Naive thymus-derived CD8-positive, alpha-beta T cell (primary cell): ENCODE data around the gene GPC3. TPM values are rescaled to one million over a fixed set of nuclear protein-coding genes. Genes with fewer than 3 reads are reported as not detected.

Source experiments
- ATAC-seq, 2 donors: fragments of 150-1000 bp; cut with Tn5 transposase in 1 of 2; sonication (Bioruptor Pico), chemical (Tn5 transposase) in 1 of 2; 1 replicate in 1 of 2; 2 replicates in 1 of 2; pipeline ENCODE4 v1.10.0; 2021; ENCODE audit warnings: mild to moderate bottlenecking in 2 of 2, moderate library complexity in 2 of 2
- POLR2A ChIA-PET: fragments of 350-600 bp; sonication (Branson Sonifier 250); formaldehyde crosslinking; loops from one replicate; lab custom pipeline; 2021; ENCODE audit warnings: antibody characterized with exemption; lab: Charles Lee
- DNase-seq, 10 donors: peaks; one replicate each; pipeline versions ENCODE4 v3.0.0 to v3.0.0-alpha.2; 2020 to 2022
- H3K27ac Mint-ChIP-seq, 10 donors: one replicate each; pipeline ENCODE4 v1.8.0; 2020 to 2022; ENCODE audit warnings: mild to moderate bottlenecking in 10 of 10, mixed read lengths in 10 of 10, moderate library complexity in 4 of 10, inconsistent platforms in 1 of 10
- H3K27me3 Mint-ChIP-seq, 5 donors: one replicate each; pipeline ENCODE4 v1.8.0; 2021 to 2022; ENCODE audit warnings: mixed read lengths in 5 of 5
- H3K36me3 Mint-ChIP-seq, 3 donors: one replicate each; pipeline ENCODE4 v1.8.0; 2020 to 2022; ENCODE audit warnings: mixed read lengths in 3 of 3, mild to moderate bottlenecking in 2 of 3, inconsistent platforms in 1 of 3
- H3K4me1 Mint-ChIP-seq, 4 donors: one replicate each; pipeline ENCODE4 v1.8.0; 2021 to 2022; ENCODE audit warnings: mixed read lengths in 4 of 4
- H3K4me3 Mint-ChIP-seq, 10 donors: one replicate each; pipeline ENCODE4 v1.8.0; 2020 to 2022; ENCODE audit warnings: mild to moderate bottlenecking in 10 of 10, mixed read lengths in 10 of 10, moderate library complexity in 6 of 10, inconsistent platforms in 1 of 10
- H3K9me3 Mint-ChIP-seq, 9 donors: one replicate each; pipeline ENCODE4 v1.8.0; 2020 to 2022; ENCODE audit warnings: mixed read lengths in 9 of 9, mild to moderate bottlenecking in 3 of 9, inconsistent platforms in 1 of 9, moderate library complexity in 1 of 9
- polyA plus RNA-seq, 3 donors: library from polyadenylated mRNA; unstranded; fragments of 300-500 nt; fragmentation: Illumina TruSeq; gene quantifications; one replicate each; pipeline ENCODE4 v1.2.3, GENCODE V29; 2021
- total RNA-seq, 8 experiments: library from RNA in 2 of 8; stranded (reverse) in 2 of 8; gene quantifications; one replicate each; pipeline ENCODE4 v1.2.3 and lab custom pipeline; 2021 to 2026

Gene GPC3
- total and polyA plus RNA-seq, 5 experiments from 2014 or later = 2.3 to 3.9 (median 2.6) TPM; not detected in 2

DNA sequence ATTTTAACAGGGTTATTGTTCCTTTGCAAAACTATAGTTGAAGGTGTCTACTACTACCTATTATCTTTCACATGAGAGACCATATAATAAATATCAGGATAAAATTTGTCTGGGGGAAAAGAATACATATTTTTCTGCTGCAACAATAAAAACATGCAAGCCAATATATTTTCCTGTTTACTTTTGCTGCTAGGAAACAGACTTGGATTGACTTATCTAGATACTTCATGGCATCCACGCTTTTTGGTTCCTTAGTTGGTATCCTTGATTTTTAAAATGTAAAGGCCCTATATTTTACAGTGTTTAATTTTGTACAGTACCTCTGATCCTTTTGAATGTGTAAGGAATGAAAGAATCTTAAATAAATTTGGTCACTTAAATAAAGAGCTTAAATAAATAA lies 150.6 kb downstream of the GPC3 start:
- POLR2A ChIA-PET = no interaction called here
- DNase-seq = no peak
- no peaks in the 10 kb centered on the region for H3K9me3 Mint-ChIP-seq
- ATAC-seq = no peak
- no peaks in the 10 kb centered on the region for H3K36me3 Mint-ChIP-seq
- no peaks in the 10 kb centered on the region for H3K27me3 Mint-ChIP-seq
- H3K4me1 Mint-ChIP-seq = no peaks in the 10 kb centered on the region
- H3K4me3 Mint-ChIP-seq = no peak overlapping the region
- no peak overlapping the region for H3K27ac Mint-ChIP-seq

DNA sequence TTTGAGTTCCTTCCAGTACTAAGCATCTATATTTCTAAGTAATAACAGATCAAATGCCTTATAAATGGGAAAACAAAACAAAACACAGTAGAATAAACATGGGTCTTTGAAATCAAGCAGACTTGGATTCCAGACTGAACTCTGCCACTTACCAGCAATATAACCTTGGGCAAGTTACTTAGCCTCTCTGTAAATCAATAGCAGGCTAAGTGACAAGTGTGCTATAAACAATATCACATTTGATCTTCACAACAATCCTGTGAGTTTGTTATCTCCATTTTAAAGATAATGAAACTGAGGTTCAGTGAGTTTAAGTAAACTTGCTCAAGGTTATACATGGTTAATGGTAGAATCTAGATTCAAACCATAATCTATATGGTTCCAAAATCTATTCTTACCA lies 165.8 kb downstream of the GPC3 start:
- Mint-ChIP-seq H3K9me3 (no peaks in the 10 kb centered on the region), H3K27ac (no peak overlapping the region), H3K27me3 (peaks cover 0 to 10% (median 0%) of the 10 kb centered on the region in 5 donors), H3K4me3 (no peak overlapping the region), H3K4me1 (no peaks in the 10 kb centered on the region), H3K36me3 (no peaks in the 10 kb centered on the region)
- ATAC-seq (no peak), DNase-seq (no peak)
- POLR2A ChIA-PET = no interaction called here

DNA sequence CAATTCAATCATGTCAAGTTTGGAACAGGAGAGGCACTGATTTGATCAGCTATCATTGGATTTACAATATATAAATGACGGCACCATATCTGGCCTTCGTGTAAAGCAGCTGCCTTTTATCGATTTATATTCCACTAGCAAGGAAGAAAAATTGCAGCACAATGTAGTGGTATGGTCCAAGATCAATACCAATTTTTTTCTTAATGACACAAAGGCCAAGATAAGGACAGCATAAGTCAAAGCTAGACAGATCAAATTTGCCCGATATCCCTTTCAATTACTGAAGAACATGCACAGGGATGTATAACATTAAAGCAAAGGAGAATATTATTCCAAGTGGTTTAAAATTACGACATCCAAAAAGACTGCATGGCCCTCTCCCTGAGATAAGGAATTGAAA lies 167.4 kb downstream of the GPC3 start:
- Mint-ChIP-seq H3K27me3 (peaks cover 0 to 10% (median 0%) of the 10 kb centered on the region in 5 donors), H3K4me1 (no peaks in the 10 kb centered on the region), H3K27ac (no peak overlapping the region), H3K9me3 (no peaks in the 10 kb centered on the region), H3K36me3 (no peaks in the 10 kb centered on the region), H3K4me3 (no peak overlapping the region)
- DNase-seq (no peak), ATAC-seq (no peak)
- POLR2A ChIA-PET = no interaction called here

DNA sequence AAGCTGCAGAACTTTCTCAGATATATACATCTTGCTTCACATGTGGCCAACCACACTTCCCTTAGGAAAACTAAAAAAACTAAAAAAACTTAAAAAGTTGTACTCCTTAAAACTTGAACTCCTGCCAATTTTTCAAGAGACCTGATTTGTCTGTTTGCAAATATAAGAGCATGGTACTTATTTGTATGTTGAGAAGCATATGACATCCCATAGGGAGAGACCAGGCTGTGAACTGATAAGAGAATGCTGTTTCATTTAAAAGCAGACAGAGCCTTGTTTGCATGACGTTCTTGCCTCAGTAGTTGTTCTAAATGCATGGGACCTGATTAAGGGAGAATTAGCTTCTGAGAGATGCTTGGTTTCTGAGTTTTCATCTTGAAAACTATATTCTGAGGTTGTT lies 169.9 kb downstream of the GPC3 start:
- no peak overlapping the region for H3K4me3 Mint-ChIP-seq
- no peaks in the 10 kb centered on the region for H3K36me3 Mint-ChIP-seq
- no peaks in the 10 kb centered on the region for H3K4me1 Mint-ChIP-seq
- H3K27ac Mint-ChIP-seq = no peak overlapping the region
- H3K27me3 Mint-ChIP-seq = peaks cover 0 to 8% (median 0%) of the 10 kb centered on the region in 5 donors
- DNase-seq (no peak), ATAC-seq (no peak)
- POLR2A ChIA-PET = no interaction called here
- no peaks in the 10 kb centered on the region for H3K9me3 Mint-ChIP-seq

DNA sequence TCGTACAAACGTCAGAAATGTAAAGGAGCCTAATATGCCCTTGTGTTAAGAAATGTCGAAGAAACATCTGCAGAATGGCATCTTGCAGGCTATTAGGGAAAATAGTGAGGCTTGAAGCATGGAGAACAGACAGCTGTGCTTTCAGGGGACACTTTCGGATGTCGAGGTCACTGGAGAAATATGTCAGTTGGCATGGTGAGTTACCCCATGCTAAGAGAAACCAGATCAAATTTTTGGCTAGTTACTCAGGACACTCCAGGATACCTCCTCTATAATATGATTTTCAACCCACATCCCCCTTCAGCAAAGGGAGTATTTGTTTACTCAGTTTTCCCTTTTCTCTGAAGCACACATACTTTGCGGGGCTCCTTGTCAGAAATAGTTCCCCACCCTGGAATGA lies 171.4 kb downstream of the GPC3 start:
- no peaks in the 10 kb centered on the region for H3K4me1 Mint-ChIP-seq
- ATAC-seq = no peak
- H3K4me3 Mint-ChIP-seq = no peak overlapping the region
- POLR2A ChIA-PET = no interaction called here
- no peak overlapping the region for H3K27ac Mint-ChIP-seq
- no peaks in the 10 kb centered on the region for H3K36me3 Mint-ChIP-seq
- no peaks in the 10 kb centered on the region for H3K27me3 Mint-ChIP-seq
- no peaks in the 10 kb centered on the region for H3K9me3 Mint-ChIP-seq
- no peak for DNase-seq

DNA sequence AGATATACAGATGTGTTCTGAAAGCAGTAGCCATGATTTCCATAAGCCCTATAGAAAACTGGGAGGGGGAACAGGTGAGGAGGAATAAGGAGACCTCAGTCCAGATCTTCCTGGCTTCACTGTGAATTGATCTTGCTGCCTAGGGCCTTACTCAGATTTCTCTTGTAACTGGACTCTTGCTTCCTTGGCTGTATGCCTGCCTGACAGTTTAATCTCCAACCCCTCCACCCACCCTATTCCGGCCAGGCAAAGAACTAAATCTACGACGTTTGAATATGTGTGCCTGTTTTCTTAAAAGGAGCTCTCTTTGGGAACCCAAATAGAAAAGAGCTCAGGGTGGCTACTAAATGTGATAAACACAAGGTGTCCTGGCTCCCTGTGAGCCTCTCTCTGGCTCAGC lies 173.0 kb downstream of the GPC3 start:
- H3K27ac Mint-ChIP-seq = peak overlapping the region in 1 of 10 donors; percentile 58
- no peaks in the 10 kb centered on the region for H3K36me3 Mint-ChIP-seq
- no peaks in the 10 kb centered on the region for H3K4me1 Mint-ChIP-seq
- DNase-seq = no peak
- no peak overlapping the region for H3K4me3 Mint-ChIP-seq
- no peaks in the 10 kb centered on the region for H3K9me3 Mint-ChIP-seq
- ATAC-seq = no peak
- H3K27me3 Mint-ChIP-seq = no peaks in the 10 kb centered on the region
- POLR2A ChIA-PET = no interaction called here

DNA sequence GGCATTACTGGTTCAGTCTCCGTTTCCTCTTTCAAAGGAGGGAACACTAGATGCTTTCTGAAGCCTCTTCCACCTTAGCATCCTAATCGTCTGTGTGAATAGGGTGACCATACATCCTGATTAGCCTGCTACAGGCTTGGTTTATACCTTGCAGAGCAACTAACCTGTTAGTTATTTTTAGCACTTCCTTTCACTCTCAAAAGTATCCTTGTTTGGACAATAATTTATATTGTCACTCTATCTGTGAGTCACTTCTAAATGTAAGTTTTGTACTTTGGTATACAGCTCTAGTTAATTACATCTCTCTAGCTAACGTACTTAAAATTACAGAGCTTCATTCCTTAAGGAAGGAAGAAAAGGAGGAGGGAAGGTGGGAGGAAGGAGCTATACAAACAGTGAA lies 174.5 kb downstream of the GPC3 start:
- no peak for ATAC-seq
- POLR2A ChIA-PET = no interaction called here
- Mint-ChIP-seq H3K27ac (no peak overlapping the region), H3K4me1 (no peaks in the 10 kb centered on the region), H3K4me3 (no peak overlapping the region), H3K27me3 (no peaks in the 10 kb centered on the region), H3K9me3 (no peaks in the 10 kb centered on the region), H3K36me3 (no peaks in the 10 kb centered on the region)
- DNase-seq = no peak

DNA sequence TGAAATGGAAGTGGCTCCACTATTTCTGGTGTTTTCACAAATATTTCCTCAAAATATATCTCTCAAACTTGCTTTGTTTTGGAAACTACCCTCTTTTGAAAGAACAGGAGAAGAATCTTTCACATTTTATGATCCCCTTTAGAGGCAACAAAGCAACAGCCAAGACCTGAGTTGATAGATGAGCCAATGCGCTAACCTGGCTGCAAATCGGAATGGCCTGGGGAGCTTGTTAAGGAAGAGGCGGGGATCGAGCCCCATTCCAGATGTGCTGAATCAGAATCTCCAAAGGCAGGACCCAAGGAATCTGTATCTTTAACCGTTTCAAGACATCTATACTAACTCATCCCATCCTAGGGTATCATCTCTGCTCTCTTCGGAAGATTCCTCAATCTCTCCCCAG lies 181.3 kb downstream of the GPC3 start:
- Mint-ChIP-seq H3K27me3 (no peaks in the 10 kb centered on the region), H3K36me3 (no peaks in the 10 kb centered on the region), H3K4me1 (peaks cover 0 to 1% (median 0%) of the 10 kb centered on the region in 4 donors), H3K4me3 (no peak overlapping the region), H3K27ac (no peak overlapping the region), H3K9me3 (no peaks in the 10 kb centered on the region)
- POLR2A ChIA-PET = no interaction called here
- ATAC-seq (no peak), DNase-seq (no peak)

DNA sequence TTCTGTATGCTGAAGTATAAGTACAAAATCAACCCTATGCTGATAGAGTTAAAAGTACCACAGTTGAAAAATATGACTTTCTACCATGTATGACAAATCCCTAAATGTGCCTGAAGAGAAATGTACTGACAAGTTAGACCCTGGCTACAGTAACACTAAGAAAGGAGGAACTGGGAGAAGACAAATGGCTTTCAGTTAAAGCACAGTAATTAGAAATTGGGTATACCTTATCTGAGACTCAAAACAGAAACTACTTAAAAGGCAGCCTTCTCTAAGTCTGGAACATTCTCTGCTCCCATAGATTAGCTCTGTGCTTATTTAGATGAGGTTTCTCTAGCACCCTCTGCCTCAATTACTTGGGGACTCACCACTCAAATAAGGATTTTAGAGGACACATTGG lies 189.1 kb downstream of the GPC3 start:
- H3K9me3 Mint-ChIP-seq = no peaks in the 10 kb centered on the region
- no peak overlapping the region for H3K4me3 Mint-ChIP-seq
- POLR2A ChIA-PET = no interaction called here
- no peaks in the 10 kb centered on the region for H3K27me3 Mint-ChIP-seq
- ATAC-seq = no peak
- H3K36me3 Mint-ChIP-seq = no peaks in the 10 kb centered on the region
- peaks cover 0 to 2% (median under 1%) of the 10 kb centered on the region in 4 donors for H3K4me1 Mint-ChIP-seq
- no peak overlapping the region for H3K27ac Mint-ChIP-seq
- no peak for DNase-seq

DNA sequence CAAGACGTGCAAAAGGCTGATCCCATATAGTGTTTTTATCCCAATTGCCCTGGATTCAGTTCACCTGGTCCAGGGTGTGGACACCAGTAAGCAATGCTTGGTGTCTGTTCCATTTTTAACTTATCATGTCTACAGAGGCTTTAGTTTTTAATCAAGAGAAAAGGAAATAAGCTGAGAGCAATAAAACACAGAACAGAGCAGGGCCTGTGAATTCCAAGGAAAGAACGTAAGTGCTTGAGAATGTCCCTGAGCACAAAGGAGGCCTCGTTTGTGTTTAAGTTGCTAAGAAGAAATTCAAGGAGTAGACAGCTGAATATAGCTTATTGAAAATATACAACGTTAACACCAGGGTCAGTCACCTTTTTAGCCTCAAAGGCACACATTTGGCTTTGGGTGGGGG lies 191.3 kb downstream of the GPC3 start:
- ATAC-seq = no peak
- H3K36me3 Mint-ChIP-seq = no peaks in the 10 kb centered on the region
- peaks cover 0 to 1% (median 0%) of the 10 kb centered on the region in 5 donors for H3K27me3 Mint-ChIP-seq
- H3K9me3 Mint-ChIP-seq = no peaks in the 10 kb centered on the region
- peaks cover 0 to 2% (median 0%) of the 10 kb centered on the region in 4 donors for H3K4me1 Mint-ChIP-seq
- POLR2A ChIA-PET = no interaction called here
- H3K27ac Mint-ChIP-seq = no peak overlapping the region
- DNase-seq = no peak
- H3K4me3 Mint-ChIP-seq = no peak overlapping the region

DNA sequence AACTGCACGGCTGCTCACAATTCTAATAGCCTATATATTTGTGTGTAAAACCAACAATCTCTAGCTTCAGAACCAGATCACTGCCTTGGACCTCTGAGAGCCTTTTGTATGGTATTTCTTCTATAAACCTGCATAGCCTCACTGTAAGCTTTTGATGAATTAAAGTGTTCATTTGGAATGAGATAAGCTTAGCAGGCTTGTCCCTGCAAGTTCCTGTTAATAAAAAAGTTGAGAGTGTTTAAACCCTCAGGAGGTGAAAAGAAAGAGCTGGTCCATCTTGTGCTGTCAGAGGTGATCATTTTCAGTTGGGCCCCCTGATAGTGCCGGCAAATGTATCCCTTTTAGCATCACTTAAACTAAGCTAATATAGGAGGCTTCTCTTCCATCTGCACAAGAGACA lies 191.8 kb downstream of the GPC3 start:
- Mint-ChIP-seq H3K4me3 (no peak overlapping the region), H3K4me1 (peaks cover 0 to 2% (median 0%) of the 10 kb centered on the region in 4 donors), H3K27me3 (peaks cover 0 to 1% (median 0%) of the 10 kb centered on the region in 5 donors), H3K27ac (no peak overlapping the region), H3K9me3 (no peaks in the 10 kb centered on the region), H3K36me3 (no peaks in the 10 kb centered on the region)
- no peak for ATAC-seq
- no peak for DNase-seq
- POLR2A ChIA-PET = no interaction called here

DNA sequence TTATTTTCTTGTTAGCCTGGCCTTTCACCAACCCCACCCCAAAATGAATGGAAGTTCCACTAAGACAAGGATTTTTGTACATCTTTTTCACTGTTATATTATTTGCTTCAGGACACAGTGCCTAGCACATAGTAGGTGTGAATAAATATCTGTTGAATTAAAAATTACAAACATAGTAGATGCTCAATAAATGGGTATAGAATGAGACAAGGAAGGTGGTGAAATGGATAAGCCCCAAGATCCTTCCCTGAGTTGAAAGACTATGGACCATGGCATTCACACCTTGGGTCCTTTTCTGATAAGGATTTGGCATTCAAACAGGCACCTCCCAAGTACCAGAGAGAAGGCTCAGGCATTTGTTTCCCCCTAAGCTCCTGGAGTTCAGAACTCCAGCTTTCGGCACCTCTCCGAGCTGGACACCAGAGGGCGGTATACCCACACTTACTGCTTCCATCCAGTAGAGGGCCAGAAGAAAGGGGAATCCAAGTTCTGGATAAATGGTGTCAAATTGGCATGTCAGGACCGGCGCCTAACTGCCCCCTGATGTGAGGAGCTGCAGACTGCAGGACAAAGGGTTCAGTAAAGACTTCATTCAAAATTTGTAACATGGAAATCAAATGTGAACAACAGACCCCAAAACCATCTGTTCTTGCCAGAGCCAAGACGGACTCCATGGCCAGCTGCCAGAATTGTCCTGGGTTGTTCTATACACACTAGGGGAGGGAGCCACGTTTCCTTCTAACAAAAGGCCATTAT lies 193.0 kb downstream of the GPC3 start:
- Mint-ChIP-seq H3K4me1 (peaks cover 0 to 2% (median 0%) of the 10 kb centered on the region in 4 donors), H3K36me3 (no peaks in the 10 kb centered on the region), H3K27me3 (peaks cover 0 to 1% (median 0%) of the 10 kb centered on the region in 5 donors), H3K27ac (no peak overlapping the region), H3K9me3 (no peaks in the 10 kb centered on the region), H3K4me3 (no peak overlapping the region)
- ATAC-seq (peak; percentile 61 to 68), DNase-seq (peak; percentile 22 to 77 (median 54))
- POLR2A ChIA-PET = no interaction called here

DNA sequence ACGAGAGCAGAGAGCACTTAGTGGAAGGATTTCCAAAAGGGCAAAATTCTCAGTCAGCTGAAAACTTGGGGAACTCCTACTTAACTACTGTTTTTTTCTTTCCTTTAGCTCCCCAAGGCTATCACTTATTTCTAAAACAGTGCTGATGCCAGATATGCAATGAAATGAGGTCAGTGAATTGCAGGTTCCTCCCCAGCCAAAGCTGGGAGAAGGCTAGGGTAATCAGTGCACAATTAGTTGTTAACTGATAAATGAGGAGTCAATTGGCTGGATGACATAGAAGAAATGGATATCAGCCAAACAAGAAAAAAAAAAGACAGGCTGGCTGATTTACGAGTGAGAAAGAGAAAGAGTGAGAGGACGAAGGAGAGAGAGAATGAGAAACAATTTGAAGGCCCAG lies 195.6 kb downstream of the GPC3 start:
- H3K27me3 Mint-ChIP-seq = peaks cover 0 to 1% (median 0%) of the 10 kb centered on the region in 5 donors
- no peaks in the 10 kb centered on the region for H3K9me3 Mint-ChIP-seq
- H3K4me1 Mint-ChIP-seq = peaks cover 0 to 2% (median 1%) of the 10 kb centered on the region in 4 donors
- H3K27ac Mint-ChIP-seq = no peak overlapping the region
- H3K4me3 Mint-ChIP-seq = no peak overlapping the region
- ATAC-seq (no peak), DNase-seq (no peak)
- no peaks in the 10 kb centered on the region for H3K36me3 Mint-ChIP-seq
- POLR2A ChIA-PET = no interaction called here

DNA sequence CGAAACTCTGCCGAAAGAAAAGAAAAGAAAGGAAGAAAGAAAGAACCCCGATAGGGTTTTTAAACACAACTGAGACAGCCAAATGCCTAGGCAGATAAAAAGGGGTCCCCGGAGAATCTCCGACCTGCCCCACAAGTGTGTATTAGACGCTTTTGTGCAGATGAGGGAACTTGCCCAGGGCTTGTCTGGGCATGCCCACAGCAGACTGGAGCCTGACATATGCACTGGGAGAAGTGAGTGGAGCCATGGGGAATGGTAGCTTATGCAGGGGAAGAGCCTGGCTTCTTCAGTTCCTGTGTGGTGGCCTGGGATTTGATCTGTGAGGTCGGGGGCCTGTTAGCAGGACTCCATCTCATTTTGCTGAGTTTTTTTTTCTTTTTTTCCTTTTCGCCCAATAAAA lies 199.0 kb downstream of the GPC3 start:
- Mint-ChIP-seq H3K36me3 (no peaks in the 10 kb centered on the region), H3K4me3 (no peak overlapping the region), H3K27ac (peak overlapping the region in 1 of 10 donors; percentile 17), H3K4me1 (peaks cover 0 to 17% (median 0%) of the 10 kb centered on the region in 4 donors), H3K27me3 (peaks cover 0 to 1% (median 0%) of the 10 kb centered on the region in 5 donors), H3K9me3 (no peaks in the 10 kb centered on the region)
- ATAC-seq = no peak
- no peak for DNase-seq
- POLR2A ChIA-PET = no interaction called here
